SHP77 treated with DMSO at 0.1 percent for 48 hours (cell line): ENCODE measurements around the gene UNC93B1.
"Not testable (repeated sequence)": the region's sequence is repeated elsewhere in the genome, so short reads cannot be mapped to it uniquely, and the experiment has no call there.

Experiments used
- DNase-seq: peaks from one replicate; lab custom pipeline; 2025; lab: John Stamatoyannopoulos, UW

Gene UNC93B1

GRCh38 chr11:67991347-67992121 lies 12.4 kb downstream of the UNC93B1 start:
- DNase-seq, result not testable (repeated sequence)

DNA sequence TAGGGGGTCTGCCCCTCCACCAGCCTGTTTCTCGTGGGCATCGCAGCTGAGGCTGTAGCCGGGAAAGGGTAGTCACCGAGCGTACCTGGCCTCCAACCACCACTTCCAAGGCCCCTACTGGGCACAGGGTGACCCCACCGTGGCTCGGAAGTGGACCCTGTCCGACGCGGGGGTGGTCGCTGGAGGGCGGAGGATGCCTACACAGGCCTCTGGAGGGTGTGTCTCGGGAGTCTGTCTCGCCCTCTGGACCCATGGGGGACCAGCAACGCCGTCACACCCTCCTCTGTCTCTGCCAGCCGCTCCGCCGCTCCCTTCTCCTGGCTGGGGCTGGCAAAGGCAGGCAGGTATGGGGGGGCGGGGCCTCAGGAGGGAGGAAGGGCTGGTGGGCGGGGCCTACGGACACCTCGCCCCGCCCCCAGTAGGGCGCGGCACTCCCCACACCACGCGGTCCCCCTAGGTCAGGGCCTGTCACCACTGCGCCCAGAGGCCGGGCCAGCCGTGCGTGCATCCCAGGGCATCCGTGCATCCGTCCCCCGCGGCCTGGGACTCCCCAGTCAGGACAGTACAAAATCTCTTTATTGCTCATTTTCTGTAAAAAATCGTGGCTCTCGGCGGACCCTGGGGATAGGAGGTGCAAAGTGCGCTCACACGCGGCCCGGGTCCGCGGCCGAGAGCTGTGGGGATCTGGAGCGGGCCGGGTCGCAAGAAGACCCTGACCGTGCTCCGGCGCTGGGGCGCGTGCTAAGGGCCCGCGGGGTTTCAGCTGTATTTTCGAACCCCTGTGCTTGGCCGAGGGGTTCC lies 13.2 kb downstream of the UNC93B1 start:
- DNase-seq, result not testable (repeated sequence)

DNA sequence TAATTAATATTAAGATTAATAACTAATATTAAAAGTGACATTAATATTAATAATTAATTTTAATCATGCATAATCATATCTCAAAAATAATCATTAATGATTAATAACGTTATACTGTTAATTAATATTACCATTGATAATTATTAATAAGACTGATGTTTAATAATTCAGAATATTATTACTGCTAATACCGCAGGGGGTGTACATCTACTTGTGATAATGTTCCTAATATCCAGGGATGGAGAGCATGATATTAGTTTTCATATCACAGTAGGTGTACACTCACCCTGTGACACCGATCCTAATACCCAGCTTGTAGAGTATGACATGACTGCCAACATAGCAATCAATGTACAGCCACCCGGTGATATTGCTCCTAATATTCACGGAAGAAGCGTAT lies 18.6 kb downstream of the UNC93B1 start:
- not testable (repeated sequence) for DNase-seq

GRCh38 chr11:67983951-67984350 lies 19.9 kb downstream of the UNC93B1 start:
- no peak for DNase-seq

DNA sequence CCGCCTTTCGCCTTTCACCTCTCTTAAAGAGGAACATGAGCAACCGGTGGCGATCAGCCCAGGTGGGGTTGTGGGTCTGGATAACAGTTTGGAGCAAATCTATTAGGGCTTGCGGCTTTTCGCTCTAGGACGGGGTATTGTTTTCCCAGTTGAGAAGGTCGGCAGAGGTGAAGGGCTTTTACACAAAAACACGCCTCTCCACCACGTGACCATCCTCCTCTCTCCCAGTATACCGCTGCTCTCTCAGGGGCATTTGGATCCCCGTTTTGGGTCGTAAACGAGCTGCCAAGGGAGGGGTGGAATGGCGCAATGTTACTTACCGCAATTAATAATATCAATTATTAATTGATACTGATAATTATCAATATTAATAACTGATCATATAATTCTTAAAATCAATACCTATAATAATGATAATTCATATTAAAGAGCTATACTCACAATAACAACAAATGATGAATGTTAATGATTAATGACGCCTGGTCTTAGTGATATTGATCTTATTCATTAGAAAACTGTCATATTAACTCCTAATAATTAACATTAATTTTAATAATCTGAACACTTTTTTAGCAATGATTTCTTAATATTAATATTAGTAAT lies 21.5 kb downstream of the UNC93B1 start:
- DNase-seq, result not testable (repeated sequence)

DNA sequence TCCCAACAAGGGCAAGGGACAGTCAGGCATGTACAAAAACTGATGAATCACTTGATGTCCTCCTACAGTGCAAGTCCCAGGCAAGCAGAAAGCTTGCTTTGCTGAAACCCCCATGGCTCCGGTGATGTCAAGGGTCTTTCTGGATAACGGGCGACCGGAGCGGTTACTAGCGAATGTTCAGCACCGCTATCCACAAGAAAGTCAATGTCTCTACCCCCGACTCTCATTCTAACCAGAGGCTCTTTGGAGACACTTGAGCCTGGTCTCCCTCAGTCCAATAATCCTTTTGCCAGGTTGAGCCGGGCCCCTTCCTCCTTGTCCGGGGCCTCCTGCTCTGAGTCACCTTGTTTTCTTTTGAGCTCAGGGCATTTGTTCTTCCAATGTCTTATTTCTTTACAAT lies 22.7 kb downstream of the UNC93B1 start:
- DNase-seq, result not testable (repeated sequence)

DNA sequence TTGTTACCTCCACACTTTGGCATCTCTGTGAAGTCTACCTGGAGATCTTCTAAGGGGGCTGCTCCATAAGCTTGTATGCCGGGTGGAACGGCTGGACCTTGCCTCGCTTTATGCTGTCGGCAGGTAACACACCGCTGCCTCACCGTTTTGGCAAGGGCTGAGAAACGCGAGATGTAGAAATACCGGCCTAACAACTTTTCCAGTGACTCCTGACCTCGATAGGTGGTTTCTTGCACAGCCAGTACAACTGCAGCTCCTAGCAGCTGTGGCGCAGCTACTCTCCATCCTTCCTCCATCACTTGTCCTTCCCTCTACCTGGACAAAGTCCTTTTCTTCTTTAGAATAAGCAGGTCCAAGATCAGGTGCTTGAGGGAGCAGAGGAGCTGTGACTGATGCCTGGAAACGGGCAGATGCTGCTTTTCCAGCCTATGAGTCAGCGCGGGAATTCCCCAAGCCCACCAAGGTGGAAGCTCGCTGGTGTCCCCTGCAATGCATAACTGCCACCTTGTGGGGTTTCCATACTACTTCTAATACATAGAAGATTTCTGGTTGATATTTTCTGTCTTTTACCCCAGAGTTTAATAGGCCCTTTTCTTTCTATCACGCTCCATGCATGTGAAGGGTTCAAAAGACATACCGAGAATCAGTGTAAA lies 25.0 kb downstream of the UNC93B1 start:
- DNase-seq, result not testable (repeated sequence)

DNA sequence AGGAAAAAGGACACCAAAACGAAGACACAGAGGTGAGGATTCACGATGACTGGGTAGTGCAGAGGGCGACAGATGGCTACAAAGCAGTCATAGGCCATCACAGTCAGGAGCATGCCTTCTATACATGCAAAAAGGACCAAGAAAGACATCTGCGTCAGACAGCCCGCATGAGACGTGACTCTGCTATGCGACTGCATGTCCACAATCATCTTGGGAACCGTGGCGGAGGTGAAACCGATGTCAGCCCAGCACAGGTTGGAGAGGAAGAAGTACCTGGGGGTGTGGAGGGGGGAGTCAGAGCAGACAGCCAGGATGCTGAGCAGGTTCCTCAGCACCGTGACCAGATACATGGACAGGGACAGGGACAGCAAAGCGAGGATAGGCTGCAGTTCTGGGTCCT lies 29.2 kb downstream of the UNC93B1 start:
- DNase-seq, result not testable (repeated sequence)

GRCh38 chr11:67965830-67966348 lies 38.0 kb downstream of the UNC93B1 start:
- DNase-seq, result not testable (repeated sequence)

DNA sequence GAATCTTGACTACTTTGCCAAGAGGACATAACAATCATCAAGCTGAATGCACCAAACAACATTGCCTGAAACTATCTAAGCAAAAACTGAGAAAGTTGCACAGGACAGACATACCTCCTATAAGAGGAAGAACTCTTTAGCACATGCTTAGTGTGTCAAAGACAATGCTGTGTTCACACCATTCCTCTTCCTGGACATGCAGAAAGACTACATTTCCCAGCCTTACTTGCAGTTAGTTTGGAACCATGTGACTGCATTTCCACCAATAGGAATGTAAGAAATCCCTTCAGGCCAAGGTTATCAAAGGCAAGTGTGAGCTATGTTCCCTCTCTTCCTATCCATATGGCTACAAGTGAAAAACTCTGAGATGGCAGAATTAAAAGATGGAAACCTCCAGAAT lies 39.2 kb downstream of the UNC93B1 start:
- not testable (repeated sequence) for DNase-seq

- not testable (repeated sequence) for DNase-seq
Measured at GRCh38 chr11:67963879-67964278, 40.0 kb downstream of the UNC93B1 start.

DNA sequence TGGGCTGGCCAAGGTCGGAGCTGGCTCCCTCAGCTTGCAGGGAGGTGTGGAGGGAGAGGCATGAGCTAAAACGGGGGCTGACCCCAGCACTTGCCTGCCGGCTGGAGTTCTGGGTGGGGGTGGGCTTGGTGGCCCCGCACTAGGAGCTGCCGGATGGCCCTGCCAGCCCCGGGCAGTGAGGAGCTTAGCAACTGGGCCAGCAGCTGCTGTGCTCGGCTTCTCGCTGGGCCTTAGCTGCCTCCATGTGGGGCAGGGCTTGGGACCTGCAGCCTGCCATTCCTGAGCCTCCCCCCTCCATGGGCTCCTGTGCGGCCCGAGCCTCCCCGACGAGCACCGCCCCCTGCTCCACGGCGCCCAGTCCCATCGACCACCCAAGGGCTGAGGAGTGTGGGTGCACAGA lies 40.7 kb downstream of the UNC93B1 start:
- not testable (repeated sequence) for DNase-seq

GRCh38 chr11:67956236-67956635 lies 47.7 kb downstream of the UNC93B1 start:
- not testable (repeated sequence) for DNase-seq

DNA sequence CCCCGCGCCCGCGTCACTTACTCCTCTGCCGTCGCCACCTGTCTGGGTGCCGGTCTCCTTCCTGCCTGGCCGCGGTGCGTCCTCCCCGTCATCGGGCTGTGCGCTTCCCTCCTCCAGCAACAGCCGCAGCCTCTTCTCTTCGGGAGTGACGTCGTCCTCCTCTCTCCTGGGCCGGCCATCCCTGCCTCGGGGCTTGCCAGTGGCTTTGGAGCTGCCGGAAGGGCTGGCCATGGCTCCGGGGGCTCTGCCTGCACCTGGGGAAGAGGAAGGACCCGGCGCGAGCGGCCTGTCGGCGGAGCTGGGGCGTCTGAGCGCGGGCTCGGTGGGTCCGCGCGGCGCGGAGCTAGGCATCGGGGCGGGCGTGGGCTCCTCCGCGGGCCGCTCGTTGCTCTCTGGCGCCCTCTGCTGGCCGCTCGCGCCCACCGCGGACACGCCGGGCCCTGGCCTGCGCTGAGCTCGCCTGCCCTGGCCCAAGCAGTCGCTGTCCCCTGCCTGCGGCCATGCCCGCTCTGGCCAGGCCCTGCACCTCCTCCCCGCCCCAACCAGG lies 48.4 kb downstream of the UNC93B1 start:
- peak; percentile 7 for DNase-seq

- not testable (repeated sequence) for DNase-seq
Measured at GRCh38 chr11:67954971-67955370, 48.9 kb downstream of the UNC93B1 start.

GRCh38 chr11:67954251-67954650 lies 49.6 kb downstream of the UNC93B1 start:
- DNase-seq, result not testable (repeated sequence)

- not testable (repeated sequence) for DNase-seq
Measured at GRCh38 chr11:67950705-67951104, 53.2 kb downstream of the UNC93B1 start.

DNA sequence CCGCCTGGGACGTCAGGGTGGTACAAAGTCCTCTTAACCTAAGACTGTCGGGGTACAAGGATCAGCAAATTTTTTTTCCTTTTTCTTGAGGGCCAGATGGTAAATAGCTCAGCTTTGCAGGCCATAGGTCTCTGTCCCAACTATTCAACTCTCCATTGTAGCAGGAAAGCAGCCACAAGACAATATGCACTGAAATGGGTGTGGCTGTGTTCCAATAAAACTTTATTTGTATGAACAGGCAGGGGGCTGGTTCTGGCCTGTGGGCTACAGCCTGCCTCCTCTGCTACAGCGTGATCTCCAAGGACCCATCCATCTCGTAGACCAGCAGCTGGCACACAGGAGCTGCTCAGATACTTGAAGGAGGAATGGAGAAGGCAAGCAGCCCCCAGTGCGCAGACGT lies 56.1 kb downstream of the UNC93B1 start:
- DNase-seq, result not testable (repeated sequence)

- not testable (repeated sequence) for DNase-seq
Measured at GRCh38 chr11:67946403-67946802, 57.5 kb downstream of the UNC93B1 start.

DNA sequence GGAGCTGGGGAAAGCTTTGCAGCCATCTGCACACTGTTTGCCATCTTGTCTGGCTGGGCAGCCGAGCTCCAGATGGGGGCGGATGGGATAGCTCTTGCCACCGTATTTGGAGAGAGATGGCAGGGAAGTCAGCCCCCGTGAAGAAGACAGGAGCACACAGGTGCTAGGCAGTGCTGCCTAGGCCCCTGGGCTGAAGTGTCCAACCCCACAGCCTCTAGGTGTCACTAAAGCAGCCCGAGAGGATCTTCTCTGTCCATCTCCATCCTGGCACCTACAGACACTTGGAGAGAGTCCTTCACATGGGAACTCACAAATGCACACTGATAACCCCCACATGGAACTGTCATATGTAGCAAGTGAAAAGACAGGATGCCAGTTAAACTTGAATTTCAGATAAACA lies 60.5 kb downstream of the UNC93B1 start:
- DNase-seq, result not testable (repeated sequence)
